Hematopoietic multipotent progenitor cell treated with erythropoietin and hydrocortisone succinate and interleukin-3 and kit ligand, for 15 days (in vitro differentiated cells): ENCODE measurements around the gene SEZ6.
"Not testable (repeated sequence)": the region's sequence is repeated elsewhere in the genome, so short reads cannot be mapped to it uniquely, and the experiment has no call there.

Experiments used
- DNase-seq: peaks from one replicate; pipeline ENCODE4 v3.0.0-alpha.2; 2015; ENCODE audit warnings: low spot score

The SEZ6 gene

GRCh38 chr17:28935744-28936460, 69.9 kb downstream of the SEZ6 start:
- DNase-seq: no peak

GRCh38 chr17:28934508-28934907, 71.3 kb downstream of the SEZ6 start:
- DNase-seq: not testable (repeated sequence)

- no peak for DNase-seq
These were observed 76.0 kb downstream of the SEZ6 start for GRCh38 chr17:28929787-28930186.

- no peak for DNase-seq
These were observed 77.8 kb downstream of the SEZ6 start for GRCh38 chr17:28928061-28928460.

- DNase-seq: no peak
These were observed 79.0 kb downstream of the SEZ6 start for GRCh38 chr17:28926786-28927185.

- DNase-seq: no peak
These were observed 79.5 kb downstream of the SEZ6 start for GRCh38 chr17:28926366-28926765.

GRCh38 chr17:28925912-28926365, 79.9 kb downstream of the SEZ6 start:
- DNase-seq: no peak

- no peak for DNase-seq
These were observed 85.6 kb downstream of the SEZ6 start for GRCh38 chr17:28920201-28920600.

GRCh38 chr17:28918295-28918694, 87.5 kb downstream of the SEZ6 start:
- DNase-seq: no peak

- no peak for DNase-seq
These were observed 88.4 kb downstream of the SEZ6 start for GRCh38 chr17:28917465-28917864.

GRCh38 chr17:28917029-28917428, 88.8 kb downstream of the SEZ6 start:
- DNase-seq: no peak

GRCh38 chr17:28916302-28916934, 89.4 kb downstream of the SEZ6 start:
- peak; percentile 76 for DNase-seq

- DNase-seq: no peak
These were observed 92.9 kb downstream of the SEZ6 start for GRCh38 chr17:28912938-28913333.

GRCh38 chr17:28912281-28912937, 93.4 kb downstream of the SEZ6 start:
- peak; percentile 51 for DNase-seq

GRCh38 chr17:28911411-28912045, 94.3 kb downstream of the SEZ6 start:
- no peak for DNase-seq

- no peak for DNase-seq
These were observed 95.3 kb downstream of the SEZ6 start for GRCh38 chr17:28910534-28910933.

GRCh38 chr17:28908640-28909167, 97.1 kb downstream of the SEZ6 start:
- DNase-seq: no peak

- peak; percentile 46 for DNase-seq
These were observed 97.9 kb downstream of the SEZ6 start for GRCh38 chr17:28907709-28908475.

- peak; percentile 87 for DNase-seq
These were observed 99.0 kb downstream of the SEZ6 start for GRCh38 chr17:28906706-28907438.

GRCh38 chr17:28906276-28906675, 99.6 kb downstream of the SEZ6 start:
- DNase-seq: peak; percentile 48
